ENCODE data around the gene CRMP1. TPM values are rescaled to one million over a fixed set of nuclear protein-coding genes. Genes with fewer than 3 reads are reported as not detected.

Gene CRMP1
- total and polyA plus RNA-seq, 2 of the 8 experiments (the other 6 are each of a cell fraction or from before 2014, with no cell fraction given), result 120 to 131 TPM

DNA sequence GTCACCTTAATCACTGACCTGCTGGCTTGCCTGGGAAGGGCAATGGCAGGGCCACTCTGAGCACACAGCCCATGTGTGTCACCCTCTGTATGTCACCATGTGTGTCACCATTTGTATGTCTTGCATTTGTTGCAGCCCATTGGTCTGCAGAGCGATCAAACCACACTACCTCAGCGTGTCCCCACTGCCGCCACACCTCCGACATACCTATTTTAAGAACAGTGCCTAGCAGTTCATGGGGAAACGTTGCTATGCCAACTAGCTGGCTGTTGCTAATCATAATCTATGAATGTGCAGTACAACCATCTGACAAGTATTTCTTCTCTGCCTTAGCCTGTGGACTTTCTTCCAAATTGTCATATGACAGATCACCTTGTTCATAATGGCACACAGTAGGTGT, 8.0 kb upstream of the CRMP1 start:
- H3K23ac ChIP-seq (ENCODE audit: insufficient read length), result no peak overlapping the region
- no peaks in the 10 kb centered on the region for H3K36me3 ChIP-seq (ENCODE audit: control insufficient read depth in 2 of 4, insufficient read depth in 4 of 4, low read length in 3 of 4)
- H3K4me3 ChIP-seq (ENCODE audit: extremely low read depth in 1 of 4, insufficient read depth in 2 of 4, low read depth in 3 of 4, low read length in 4 of 4), result no peak overlapping the region
- peaks cover 0 to 42% (median 29%) of the 10 kb centered on the region in 4 experiments; a peak in 6 of 7 replicates for H3K27me3 ChIP-seq (replicated peaks in 1 of 4; ENCODE audit: control insufficient read depth in 3 of 4, extremely low read depth in 1 of 4, insufficient read depth in 3 of 4, low read length in 3 of 4)
- H3K23me2 ChIP-seq (ENCODE audit: low read depth, low read length), result no peaks in the 10 kb centered on the region; the same call in 1 of the 2 replicates
- no peak for TF ChIP-seq E2F6 (IDR thresholded peaks at IDR 0.05)
- TF ChIP-seq MAX (IDR thresholded peaks at IDR 0.05), result no peak
- no peak for TF ChIP-seq SP1 (IDR thresholded peaks at IDR 0.05; ENCODE audit: low read depth, low read length)
- no peak for TF ChIP-seq SIRT6 (IDR thresholded peaks at IDR 0.05; ENCODE audit: low read length)
- no peak for TF ChIP-seq ATF2 (IDR thresholded peaks at IDR 0.05; ENCODE audit: low read length)
- no peak overlapping the region for H2BK12ac ChIP-seq (ENCODE audit: low read depth, low read length)
- no peak for FAIRE-seq
- H2BK15ac ChIP-seq (ENCODE audit: low read length), result peak overlapping the region; percentile 93
- 79% methylated on average over 5 of the region's 5 CpGs; no CpG with 5 or more reads in 1 of the 2 experiments for WGBS, 2 experiments (ENCODE audit: extremely low coverage in 1 of 2, insufficient coverage in 1 of 2, insufficient read length in 1 of 2, insufficient replicate concordance in 2 of 2, low coverage in 1 of 2, low lambda C conversion rate in 2 of 2, missing lambda C conversion rate in 1 of 2)
- no peak overlapping the region for H3K4me2 ChIP-seq (ENCODE audit: insufficient read depth in 1 of 2, low read depth in 2 of 2, low read length in 2 of 2)
- H3K4me1 ChIP-seq (replicated peaks in 1 of 4; ENCODE audit: control insufficient read depth in 3 of 4, insufficient read depth in 4 of 4, low read length in 3 of 4), result peaks cover 14 to 26% (median 19%) of the 10 kb centered on the region in 4 experiments
- H4K8ac ChIP-seq (ENCODE audit: extremely low read depth, insufficient read depth, low read length), result no peak overlapping the region
- no peak overlapping the region for H2AFZ ChIP-seq (ENCODE audit: low read length)
- no peak overlapping the region for H3K4ac ChIP-seq (replicated peaks; ENCODE audit: insufficient read length, low read depth, low read length)
- 0 out of 2 replicates have a peak overlapping the region, but pooled peaks have one; percentile 41 for H2BK20ac ChIP-seq (ENCODE audit: low read length)
- ChIA-PET POLR2A (ENCODE audit: partially characterized antibody) (no interaction called here), CTCF (ENCODE audit: partially characterized antibody) (no interaction called here)
- H4K91ac ChIP-seq (replicated peaks; ENCODE audit: insufficient read length, low read length), result no peak overlapping the region
- no peaks in the 10 kb centered on the region for H3K79me2 ChIP-seq (ENCODE audit: control insufficient read depth in 1 of 2, insufficient read depth in 2 of 2, low read length in 2 of 2)
- no peak overlapping the region for H2BK5ac ChIP-seq (ENCODE audit: low read depth, low read length)
- no peak overlapping the region for H3K18ac ChIP-seq (ENCODE audit: extremely low read depth, low read length)
- no peak overlapping the region for H2BK120ac ChIP-seq (replicated peaks; ENCODE audit: low read depth, low read length)
- H3K9ac ChIP-seq (replicated peaks in 1 of 4; ENCODE audit: extremely low read depth in 1 of 4, low read depth in 3 of 4, low read length in 3 of 4), result no peak overlapping the region
- DNase-seq (ENCODE audit: low read depth in 1 of 2, low spot score in 2 of 2), result no peak
- no peaks in the 10 kb centered on the region for H3K79me1 ChIP-seq (ENCODE audit: low read depth, low read length)
- no peak overlapping the region for H3K27ac ChIP-seq (ENCODE audit: low read depth, low read length)
- H3K9me3 ChIP-seq (ENCODE audit: insufficient read depth in 2 of 2, low read depth in 1 of 2, low read length in 1 of 2), result peaks cover 3 to 5% of the 10 kb centered on the region in 2 experiments; a peak in 2 of 4 replicates
- H3K14ac ChIP-seq (ENCODE audit: insufficient read length), result no peak overlapping the region
- H4K20me1 ChIP-seq (replicated peaks in 1 of 2; ENCODE audit: control insufficient read depth in 1 of 2, insufficient read depth in 2 of 2, low read length in 2 of 2), result no peaks in the 10 kb centered on the region
- H2AK5ac ChIP-seq (ENCODE audit: low read depth, low read length), result no peak overlapping the region
- no peak overlapping the region for H4K5ac ChIP-seq (ENCODE audit: insufficient read length, low read depth, low read length)
- H3K56ac ChIP-seq (replicated peaks; ENCODE audit: insufficient read length, low read depth, low read length), result no peak overlapping the region

All from H1 (cell line).